IPS-11a (cell line): ENCODE measurements around the gene ATOH8.

Experiments used
- H3K4me3 ChIP-seq: one replicate; pipeline ENCODE4 v1.5.1; 2013; ENCODE audit warnings: low read depth, low read length, control low read depth

The ATOH8 gene

GRCh38 chr2:85799215-85799956, 45.6 kb downstream of the ATOH8 start:
- no peak overlapping the region for H3K4me3 ChIP-seq

- H3K4me3 ChIP-seq: no peak overlapping the region
Measured at GRCh38 chr2:85800586-85800985, 46.8 kb downstream of the ATOH8 start.

GRCh38 chr2:85801871-85802270, 48.1 kb downstream of the ATOH8 start:
- H3K4me3 ChIP-seq: no peak overlapping the region

GRCh38 chr2:85802354-85803103, 48.7 kb downstream of the ATOH8 start:
- H3K4me3 ChIP-seq: no peak overlapping the region

GRCh38 chr2:85803704-85804425, 50.1 kb downstream of the ATOH8 start:
- no peak overlapping the region for H3K4me3 ChIP-seq

GRCh38 chr2:85804583-85804982, 50.8 kb downstream of the ATOH8 start:
- no peak overlapping the region for H3K4me3 ChIP-seq

- H3K4me3 ChIP-seq: no peak overlapping the region
Measured at GRCh38 chr2:85806358-85807118, 52.7 kb downstream of the ATOH8 start.

- H3K4me3 ChIP-seq: no peak overlapping the region
Measured at GRCh38 chr2:85807756-85808155, 54.0 kb downstream of the ATOH8 start.

- H3K4me3 ChIP-seq: no peak overlapping the region
Measured at GRCh38 chr2:85810371-85811179, 56.8 kb downstream of the ATOH8 start.

- no peak overlapping the region for H3K4me3 ChIP-seq
Measured at GRCh38 chr2:85811180-85812093, 57.6 kb downstream of the ATOH8 start.

- H3K4me3 ChIP-seq: no peak overlapping the region
Measured at GRCh38 chr2:85812094-85812735, 58.4 kb downstream of the ATOH8 start.

- H3K4me3 ChIP-seq: no peak overlapping the region
Measured at GRCh38 chr2:85813211-85813981, 59.6 kb downstream of the ATOH8 start.

- no peak overlapping the region for H3K4me3 ChIP-seq
Measured at GRCh38 chr2:85813982-85814801, 60.4 kb downstream of the ATOH8 start.

- no peak overlapping the region for H3K4me3 ChIP-seq
Measured at GRCh38 chr2:85814802-85815550, 61.2 kb downstream of the ATOH8 start.

GRCh38 chr2:85819811-85820510, 66.2 kb downstream of the ATOH8 start:
- H3K4me3 ChIP-seq: no peak overlapping the region

- H3K4me3 ChIP-seq: no peak overlapping the region
Measured at GRCh38 chr2:85822766-85823165, 69.0 kb downstream of the ATOH8 start.
